H9 (cell line): ENCODE data around the gene CDH8. TPM values are rescaled to one million over a fixed set of nuclear protein-coding genes. Genes with fewer than 3 reads are reported as not detected.

Source experiments
- DNase-seq: peaks from one replicate; pipeline ENCODE4 v3.0.0-alpha.2; 2017
- H2AFZ ChIP-seq: one replicate; pipeline ENCODE4 v1.6.1; 2013; ENCODE audit warnings: mild to moderate bottlenecking, low read length, control low read depth, moderate library complexity
- H2AK5ac ChIP-seq: 2 replicates; pipeline ENCODE4 v1.6.1; 2013; ENCODE audit warnings: low read length, control low read depth, mixed read lengths; ENCODE audit not compliant: insufficient read length
- H2BK120ac ChIP-seq: one replicate; pipeline ENCODE4 v1.6.1; 2013; ENCODE audit warnings: low read depth, mild to moderate bottlenecking, low read length, control low read depth, inconsistent platforms; ENCODE audit not compliant: poor library complexity, severe bottlenecking
- H2BK12ac ChIP-seq: 2 replicates; pipeline ENCODE4 v1.6.1; 2013; ENCODE audit warnings: low read length, control low read depth, mixed read lengths, low read depth; ENCODE audit not compliant: insufficient read length
- H2BK15ac ChIP-seq: 2 replicates; pipeline ENCODE4 v1.6.1; 2013; ENCODE audit warnings: low read depth, low read length, control low read depth
- H2BK20ac ChIP-seq: one replicate; pipeline ENCODE4 v1.6.1; 2013; ENCODE audit warnings: low read depth, mild to moderate bottlenecking, low read length, control low read depth, inconsistent platforms; ENCODE audit not compliant: poor library complexity, severe bottlenecking
- H2BK5ac ChIP-seq: 2 replicates; pipeline ENCODE4 v1.6.1; 2013; ENCODE audit warnings: low read length, control low read depth, mixed read lengths; ENCODE audit not compliant: insufficient read length
- H3K14ac ChIP-seq: 2 replicates; pipeline ENCODE4 v1.6.1; 2013; ENCODE audit warnings: low read length, control low read depth; ENCODE audit not compliant: insufficient read depth
- H3K18ac ChIP-seq: 2 replicates; pipeline ENCODE4 v1.6.1; 2013; ENCODE audit warnings: low read depth, mild to moderate bottlenecking, mixed read lengths, low read length, control low read depth; ENCODE audit not compliant: insufficient read length
- H3K23ac ChIP-seq: 2 replicates; pipeline ENCODE4 v1.6.1; 2013; ENCODE audit warnings: low read length, control low read depth, mixed read lengths, low read depth; ENCODE audit not compliant: insufficient read length
- H3K23me2 ChIP-seq: 2 replicates; pipeline ENCODE4 v1.6.1; 2013; ENCODE audit warnings: low read depth, mild to moderate bottlenecking, mixed read lengths, low read length, control low read depth; ENCODE audit not compliant: insufficient read length, poor library complexity, severe bottlenecking
- H3K27ac ChIP-seq: 2 replicates; pipeline ENCODE4 v1.5.1; 2013; ENCODE audit warnings: low read length, control low read depth, mixed read lengths, low read depth; ENCODE audit not compliant: insufficient read length
- H3K27me3 ChIP-seq: 2 replicates; pipeline ENCODE4 v1.6.1; 2013; ENCODE audit warnings: low read length, control low read depth, inconsistent platforms; ENCODE audit not compliant: insufficient read depth
- H3K4ac ChIP-seq: 2 replicates; pipeline ENCODE4 v1.6.1; 2013; ENCODE audit warnings: low read depth, mild to moderate bottlenecking, control low read depth, inconsistent platforms, low read length, moderate library complexity
- H3K4me1 ChIP-seq: 2 replicates; pipeline ENCODE4 v1.6.1; 2013; ENCODE audit warnings: low read length, control low read depth, inconsistent platforms; ENCODE audit not compliant: insufficient read depth
- H3K4me2 ChIP-seq: 2 replicates; pipeline ENCODE4 v1.6.1; 2013; ENCODE audit warnings: low read length, control low read depth, mixed read lengths; ENCODE audit not compliant: insufficient read length, insufficient read depth
- H3K56ac ChIP-seq: 2 replicates; pipeline ENCODE4 v1.6.1; 2013; ENCODE audit warnings: low read depth, mild to moderate bottlenecking, mixed read lengths, low read length, control low read depth; ENCODE audit not compliant: insufficient read length
- H3K79me1 ChIP-seq: 2 replicates; pipeline ENCODE4 v1.6.1; 2013; ENCODE audit warnings: low read depth, mild to moderate bottlenecking, moderate library complexity, low read length, control low read depth, inconsistent platforms; ENCODE audit not compliant: insufficient read depth, poor library complexity, severe bottlenecking
- H3K79me2 ChIP-seq: 2 replicates; pipeline ENCODE4 v1.6.1; 2013; ENCODE audit warnings: low read length, control low read depth, inconsistent platforms; ENCODE audit not compliant: insufficient read depth
- H3K9ac ChIP-seq: 2 replicates; pipeline ENCODE4 v1.6.1; 2013; ENCODE audit warnings: low read length, control low read depth, mixed read lengths; ENCODE audit not compliant: insufficient read length; ENCODE audit errors: extremely low read depth
- H3K9me3 ChIP-seq: one replicate; pipeline ENCODE4 v1.6.1; 2013; ENCODE audit warnings: low read depth, low read length, inconsistent platforms; ENCODE audit not compliant: control insufficient read depth
- H3T11ph ChIP-seq: one replicate; pipeline ENCODE4 v1.6.1; 2013; ENCODE audit warnings: mild to moderate bottlenecking, low read length, control low read depth, inconsistent platforms
- H4K20me1 ChIP-seq: one replicate; pipeline ENCODE4 v1.6.1; 2013; ENCODE audit not compliant: control insufficient read depth, insufficient read length, insufficient read depth
- H4K5ac ChIP-seq: 2 replicates; pipeline ENCODE4 v1.6.1; 2013; ENCODE audit warnings: low read depth, mild to moderate bottlenecking, mixed read lengths, low read length, control low read depth; ENCODE audit not compliant: insufficient read length
- H4K8ac ChIP-seq: replicated peaks from 2 replicates; pipeline ENCODE4 v1.6.1; 2013; ENCODE audit warnings: low read length, control low read depth, mixed read lengths, low read depth; ENCODE audit not compliant: insufficient read length
- H4K91ac ChIP-seq: 2 replicates; pipeline ENCODE4 v1.6.1; 2013; ENCODE audit warnings: low read depth, mild to moderate bottlenecking, moderate library complexity, mixed read lengths, low read length, control low read depth; ENCODE audit not compliant: insufficient read length
- H3K27ac Mint-ChIP-seq, 3 experiments: 2 replicates in 2 of 3; 3 replicates in 1 of 3; pipeline ENCODE4 v1.8.0; 2020 to 2021; ENCODE audit warnings: mixed read lengths in 3 of 3, mild to moderate bottlenecking in 1 of 3, moderate library complexity in 1 of 3
- H3K27me3 Mint-ChIP-seq: 2 replicates; pipeline ENCODE4 v1.8.0; 2021; ENCODE audit warnings: low read depth, mild to moderate bottlenecking, moderate library complexity, mixed read lengths
- H3K36me3 Mint-ChIP-seq, 3 experiments: 2 replicates in 2 of 3; 3 replicates in 1 of 3; pipeline ENCODE4 v1.8.0; 2020 to 2021; ENCODE audit warnings: low read depth in 3 of 3, mixed read lengths in 3 of 3; ENCODE audit not compliant: insufficient read depth in 1 of 3
- H3K4me1 Mint-ChIP-seq, 2 experiments: 2 replicates each; pipeline ENCODE4 v1.8.0; 2020; ENCODE audit warnings: mixed read lengths in 2 of 2
- H3K4me3 Mint-ChIP-seq, 2 experiments: 2 replicates in 1 of 2; 3 replicates in 1 of 2; pipeline ENCODE4 v1.8.0; 2020 to 2021; ENCODE audit warnings: mild to moderate bottlenecking in 2 of 2, mixed read lengths in 2 of 2, moderate library complexity in 1 of 2
- H3K9me3 Mint-ChIP-seq, 2 experiments: 2 replicates in 1 of 2; 3 replicates in 1 of 2; pipeline ENCODE4 v1.8.0; 2020; ENCODE audit warnings: mild to moderate bottlenecking in 2 of 2, mixed read lengths in 2 of 2, moderate library complexity in 1 of 2
- CTCF ChIP-seq: fragments of 200-600 bp; sonication (generic); conservative IDR thresholded peaks from 3 replicates; pipeline ENCODE4 v1.8.0; 2021; ENCODE audit warnings: antibody characterized with exemption, mild to moderate bottlenecking
- WGBS: extraction: QIAGEN DNeasy Blood & Tissue Kit; methylation state at CpG from one replicate; pipeline ENCODE4 v1.1.7; 2013; ENCODE audit warnings: missing lambda C conversion rate, low lambda C conversion rate, mixed read lengths; ENCODE audit not compliant: insufficient read length; ENCODE audit errors: extremely low coverage; 5-methylcytosine and 5-hydroxymethylcytosine counted together
- total RNA-seq: library from RNA; stranded (reverse); gene quantifications from 2 replicates; pipeline ENCODE4 v1.2.1, GENCODE V29; 2021

CDH8 gene
- total RNA-seq, 1 experiment from 2014 or later = 12.0 TPM

GRCh38 chr16:61987474-61988012 is 48.7 kb downstream of the CDH8 start:
- H3K27ac Mint-ChIP-seq = no peak overlapping the region
- no peak overlapping the region for H3K56ac ChIP-seq
- no peak overlapping the region for H3K4me3 Mint-ChIP-seq
- no peaks in the 10 kb centered on the region for H3K79me2 ChIP-seq
- H3T11ph ChIP-seq = no peak overlapping the region
- no peak overlapping the region for H3K27ac ChIP-seq
- H3K79me1 ChIP-seq = no peaks in the 10 kb centered on the region
- H3K9ac ChIP-seq = no peak overlapping the region
- H3K36me3 Mint-ChIP-seq = peaks cover 0 to 2% (median 0%) of the 10 kb centered on the region in 3 experiments; a peak in 1 of 7 replicates
- no peak overlapping the region for H3K23ac ChIP-seq
- H4K91ac ChIP-seq = no peak overlapping the region
- H3K23me2 ChIP-seq = no peaks in the 10 kb centered on the region
- H3K4me1 Mint-ChIP-seq = peaks cover 9 to 18% of the 10 kb centered on the region in 2 experiments
- no peak overlapping the region for H3K18ac ChIP-seq
- no peak overlapping the region for H2AK5ac ChIP-seq
- H2BK12ac ChIP-seq = no peak overlapping the region
- no CpG with 5 or more reads among the region's 6 CpGs for WGBS
- H2BK20ac ChIP-seq = no peak overlapping the region
- no peaks in the 10 kb centered on the region for H3K27me3 Mint-ChIP-seq
- H2BK5ac ChIP-seq = no peak overlapping the region
- H3K4me2 ChIP-seq = no peak overlapping the region
- H3K9me3 ChIP-seq = no peaks in the 10 kb centered on the region
- H4K8ac ChIP-seq = no peak overlapping the region
- no peak for DNase-seq
- H4K20me1 ChIP-seq = no peaks in the 10 kb centered on the region
- no peak overlapping the region for H2AFZ ChIP-seq
- no peak overlapping the region for H3K14ac ChIP-seq
- no peak overlapping the region for H2BK120ac ChIP-seq
- H4K5ac ChIP-seq = no peak overlapping the region
- H3K9me3 Mint-ChIP-seq = peaks cover 0 to 2% of the 10 kb centered on the region in 2 experiments; a peak in 2 of 5 replicates
- H2BK15ac ChIP-seq = no peak overlapping the region
- TF ChIP-seq CTCF = no peak
- peaks cover 2% of the 10 kb centered on the region for H3K4me1 ChIP-seq
- no peaks in the 10 kb centered on the region for H3K27me3 ChIP-seq
- no peak overlapping the region for H3K4ac ChIP-seq
